ENCODE data around the gene CHMP2B.
"Not testable (repeated sequence)": the region's sequence is repeated elsewhere in the genome, so short reads cannot be mapped to it uniquely, and the experiment has no call there.

Gene CHMP2B

GRCh38 chr3:87236093-87236492 is 9.0 kb downstream of the CHMP2B start:
- no peak for DNase-seq

- DNase-seq = no peak
Measured at GRCh38 chr3:87246662-87247429, 19.7 kb downstream of the CHMP2B start.

- no peak for DNase-seq
Measured at GRCh38 chr3:87247430-87247773, 20.3 kb downstream of the CHMP2B start.

GRCh38 chr3:87248231-87248630 is 21.1 kb downstream of the CHMP2B start:
- DNase-seq = not testable (repeated sequence)

GRCh38 chr3:87248831-87249230 is 21.7 kb downstream of the CHMP2B start:
- no peak for DNase-seq

GRCh38 chr3:87250009-87250408 is 22.9 kb downstream of the CHMP2B start:
- DNase-seq = no peak

- peak; percentile 6 for DNase-seq
Measured at GRCh38 chr3:87260270-87260669, 33.2 kb downstream of the CHMP2B start.

- no peak for DNase-seq
Measured at GRCh38 chr3:87261925-87262324, 34.8 kb downstream of the CHMP2B start.

GRCh38 chr3:87267953-87268645 is 41.0 kb downstream of the CHMP2B start:
- no peak for DNase-seq

GRCh38 chr3:87268646-87269211 is 41.6 kb downstream of the CHMP2B start:
- DNase-seq = peak; percentile 3

GRCh38 chr3:87269723-87270122 is 42.6 kb downstream of the CHMP2B start:
- no peak for DNase-seq

- no peak for DNase-seq
Measured at GRCh38 chr3:87270908-87271700, 44.0 kb downstream of the CHMP2B start.

GRCh38 chr3:87272718-87273341 is 45.7 kb downstream of the CHMP2B start:
- DNase-seq = no peak

GRCh38 chr3:87276484-87276883 is 49.4 kb downstream of the CHMP2B start, which contains the start of gene POU1F1:
TSS of gene POU1F1 (minus strand) at chr3:87276584. CDS start at chr3:87276462, 122 bp downstream.
- DNase-seq = no peak

GRCh38 chr3:87287011-87287410 is 59.9 kb downstream of the CHMP2B start:
- no peak for DNase-seq

GRCh38 chr3:87288446-87288845 is 61.3 kb downstream of the CHMP2B start:
- DNase-seq = no peak

- peak; percentile 34 for DNase-seq
Measured at GRCh38 chr3:87298111-87298718, 71.1 kb downstream of the CHMP2B start.

- not testable (repeated sequence) for DNase-seq
Measured at GRCh38 chr3:87305031-87305430, 77.9 kb downstream of the CHMP2B start.
